ENCODE results near the gene CHRNE. TPM values are rescaled to one million over a fixed set of nuclear protein-coding genes. Genes with fewer than 3 reads are reported as not detected.

CHRNE gene
- polyA plus RNA-seq, 1 donor from 2014 or later: 0.25 TPM

DNA sequence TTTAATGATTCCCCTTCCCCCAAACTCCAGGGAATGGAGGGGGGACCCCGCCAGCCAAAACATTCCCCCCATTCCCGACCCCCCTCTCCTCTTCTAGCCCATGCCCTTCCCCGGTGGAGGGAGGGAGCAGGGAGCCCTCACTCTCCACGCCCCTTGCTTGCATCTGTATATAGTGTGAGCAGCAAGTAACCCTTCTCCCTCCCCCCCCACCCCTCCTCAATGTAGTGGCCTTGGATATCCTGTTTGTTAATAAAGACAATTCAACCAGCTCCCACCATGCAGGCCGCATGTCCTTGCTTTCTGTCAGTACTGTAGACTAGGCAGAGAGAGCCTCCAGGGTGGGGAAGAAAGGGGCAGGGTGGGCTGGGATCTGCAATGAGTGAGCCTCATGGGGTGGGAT, 5.1 kb downstream of the CHRNE start:
- no peaks in the 10 kb centered on the region for H3K79me2 ChIP-seq (replicated peaks; ENCODE audit: insufficient read depth, low read length)
- H3K36me3 ChIP-seq (ENCODE audit: insufficient read depth, low read length): no peaks in the 10 kb centered on the region
- H3K4me3 ChIP-seq (ENCODE audit: low read length): no peak overlapping the region
- no peak for TF ChIP-seq SMC3 (conservative IDR thresholded peaks at IDR 0.05; ENCODE audit: poor library complexity)
- no peak for TF ChIP-seq TAF1 (IDR thresholded peaks at IDR 0.05; ENCODE audit: low read depth)
- no peak for TF ChIP-seq CTCF (IDR thresholded peaks at IDR 0.05; ENCODE audit: poor library complexity, severe bottlenecking)
- no peak for TF ChIP-seq RAD21 (conservative IDR thresholded peaks at IDR 0.05)
- TF ChIP-seq MXI1 (conservative IDR thresholded peaks at IDR 0.05; ENCODE audit: poor library complexity, severe bottlenecking): no peak
- no peak for TF ChIP-seq REST (IDR thresholded peaks at IDR 0.05; ENCODE audit: borderline replicate concordance)
- no peak for TF ChIP-seq EZH2 (IDR thresholded peaks at IDR 0.05; ENCODE audit: borderline replicate concordance, insufficient read depth, low read length, poor library complexity, severe bottlenecking)
- no peak for TF ChIP-seq POLR2AphosphoS5 (IDR thresholded peaks at IDR 0.05)
- TF ChIP-seq EP300 (conservative IDR thresholded peaks at IDR 0.05; ENCODE audit: poor library complexity, severe bottlenecking): no peak
- H3K9me2 ChIP-seq (ENCODE audit: insufficient read depth, low read length): no peaks in the 10 kb centered on the region
- no peaks in the 10 kb centered on the region for H3K27me3 ChIP-seq (ENCODE audit: insufficient read depth, low read depth, low read length)
- H2AFZ ChIP-seq (ENCODE audit: low read depth, low read length): no peak overlapping the region
- H3K27ac ChIP-seq (ENCODE audit: low read length): no peak overlapping the region
- no peak overlapping the region for H3K4me2 ChIP-seq (ENCODE audit: low read length)
- no peaks in the 10 kb centered on the region for H4K20me1 ChIP-seq (ENCODE audit: insufficient read depth)
- no peak overlapping the region for H3K9ac ChIP-seq (ENCODE audit: low read length)
- H3F3A ChIP-seq (ENCODE audit: insufficient read depth, low read length, poor library complexity, severe bottlenecking): no peaks in the 10 kb centered on the region
- no peaks in the 10 kb centered on the region for H3K9me3 ChIP-seq (ENCODE audit: low read length)

DNA sequence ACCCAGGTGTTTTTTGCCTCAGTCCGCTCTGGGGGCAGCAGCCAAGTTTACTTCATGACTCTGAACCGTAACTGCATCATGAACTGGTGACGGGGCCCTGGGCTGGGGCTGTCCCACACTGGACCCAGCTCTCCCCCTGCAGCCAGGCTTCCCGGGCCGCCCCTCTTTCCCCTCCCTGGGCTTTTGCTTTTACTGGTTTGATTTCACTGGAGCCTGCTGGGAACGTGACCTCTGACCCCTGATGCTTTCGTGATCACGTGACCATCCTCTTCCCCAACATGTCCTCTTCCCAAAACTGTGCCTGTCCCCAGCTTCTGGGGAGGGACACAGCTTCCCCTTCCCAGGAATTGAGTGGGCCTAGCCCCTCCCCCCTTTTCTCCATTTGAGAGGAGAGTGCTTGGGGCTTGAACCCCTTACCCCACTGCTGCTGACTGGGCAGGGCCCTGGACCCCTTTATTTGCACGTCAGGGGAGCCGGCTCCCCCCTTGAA, 5.7 kb downstream of the CHRNE start:
- Histone ChIP-seq H3K27ac (ENCODE audit: low read length) (no peak overlapping the region), H3K27me3 (ENCODE audit: insufficient read depth, low read depth, low read length) (no peaks in the 10 kb centered on the region), H2AFZ (ENCODE audit: low read depth, low read length) (no peak overlapping the region), H3F3A (ENCODE audit: insufficient read depth, low read length, poor library complexity, severe bottlenecking) (no peaks in the 10 kb centered on the region), H3K36me3 (ENCODE audit: insufficient read depth, low read length) (no peaks in the 10 kb centered on the region), H3K9ac (ENCODE audit: low read length) (no peak overlapping the region), H3K9me3 (ENCODE audit: low read length) (no peaks in the 10 kb centered on the region), H4K20me1 (ENCODE audit: insufficient read depth) (no peaks in the 10 kb centered on the region), H3K4me2 (ENCODE audit: low read length) (no peak overlapping the region), H3K79me2 (replicated peaks; ENCODE audit: insufficient read depth, low read length) (no peaks in the 10 kb centered on the region), H3K9me2 (ENCODE audit: insufficient read depth, low read length) (no peaks in the 10 kb centered on the region), H3K4me3 (ENCODE audit: low read length) (no peak overlapping the region)
- no peak for TF ChIP-seq MXI1 (conservative IDR thresholded peaks at IDR 0.05; ENCODE audit: poor library complexity, severe bottlenecking)
- TF ChIP-seq TAF1 (IDR thresholded peaks at IDR 0.05; ENCODE audit: low read depth): no peak
- no peak for TF ChIP-seq EZH2 (IDR thresholded peaks at IDR 0.05; ENCODE audit: borderline replicate concordance, insufficient read depth, low read length, poor library complexity, severe bottlenecking)
- no peak for TF ChIP-seq POLR2AphosphoS5 (IDR thresholded peaks at IDR 0.05)
- no peak for TF ChIP-seq EP300 (conservative IDR thresholded peaks at IDR 0.05; ENCODE audit: poor library complexity, severe bottlenecking)
- no peak for TF ChIP-seq RAD21 (conservative IDR thresholded peaks at IDR 0.05)
- no peak for TF ChIP-seq REST (IDR thresholded peaks at IDR 0.05; ENCODE audit: borderline replicate concordance)

Data from neural cell (in vitro differentiated cells).